Neural cell (in vitro differentiated cells): ENCODE measurements around the gene ILDR2. TPM values are rescaled to one million over a fixed set of nuclear protein-coding genes. Genes with fewer than 3 reads are reported as not detected.

Experiments used
- H2AFZ ChIP-seq: fragments of 200-600, 300-800 bp; sonication (generic), shearing (Covaris generic); 2 replicates; pipeline ENCODE4 v1.6.0; 2014; ENCODE audit warnings: low read depth, mild to moderate bottlenecking, antibody characterized with exemption, low read length, moderate library complexity
- H3F3A ChIP-seq: fragments of 200-600 bp; shearing (Covaris generic); 2 replicates; pipeline ENCODE4 v1.6.1; 2016; ENCODE audit warnings: mild to moderate bottlenecking, moderate library complexity, mixed read lengths, antibody characterized with exemption, low read length; ENCODE audit not compliant: insufficient read depth, poor library complexity, severe bottlenecking
- H3K27ac ChIP-seq: fragments of 200-600, 300-800 bp; sonication (generic), shearing (Covaris generic); 2 replicates; pipeline ENCODE4 v1.5.1; 2014; ENCODE audit warnings: mild to moderate bottlenecking, low read length, moderate library complexity
- H3K27me3 ChIP-seq: fragments of 300-800, 200-600 bp; sonication (generic), shearing (Covaris generic); 2 replicates; pipeline ENCODE4 v1.6.0; 2014; ENCODE audit warnings: mild to moderate bottlenecking, low read depth, low read length, moderate library complexity; ENCODE audit not compliant: insufficient read depth
- H3K36me3 ChIP-seq: fragments of 300-800, 200-600 bp; sonication (generic), shearing (Covaris generic); 2 replicates; pipeline ENCODE4 v1.5.1; 2014; ENCODE audit warnings: mild to moderate bottlenecking, antibody characterized with exemption, low read length, moderate library complexity; ENCODE audit not compliant: insufficient read depth
- H3K4me2 ChIP-seq: fragments of 300-800, 200-600 bp; sonication (generic), shearing (Covaris generic); 2 replicates; pipeline ENCODE4 v1.6.0; 2014; ENCODE audit warnings: mild to moderate bottlenecking, low read length
- H3K4me3 ChIP-seq: fragments of 300-800, 200-600 bp; sonication (generic), shearing (Covaris generic); 2 replicates; pipeline ENCODE4 v1.5.1; 2014; ENCODE audit warnings: mild to moderate bottlenecking, low read length, moderate library complexity
- H3K79me2 ChIP-seq: fragments of 200-600 bp; shearing (Covaris generic); replicated peaks from 2 replicates; pipeline ENCODE4 v1.6.0; 2014; ENCODE audit warnings: mild to moderate bottlenecking, low read length, moderate library complexity; ENCODE audit not compliant: insufficient read depth
- H3K9ac ChIP-seq: fragments of 300-800, 200-600 bp; sonication (generic), shearing (Covaris generic); 2 replicates; pipeline ENCODE4 v1.6.1; 2016; ENCODE audit warnings: mild to moderate bottlenecking, low read length, mixed read lengths
- H3K9me2 ChIP-seq: fragments of 200-600 bp; shearing (Covaris generic); 2 replicates; pipeline ENCODE4 v1.6.1; 2016; ENCODE audit warnings: mild to moderate bottlenecking, low read length, mixed read lengths; ENCODE audit not compliant: insufficient read depth
- H3K9me3 ChIP-seq: fragments of 200-600, 300-800 bp; sonication (generic), shearing (Covaris generic); 2 replicates; pipeline ENCODE4 v1.6.1; 2016; ENCODE audit warnings: mild to moderate bottlenecking, mixed run types, low read length, moderate library complexity, mixed read lengths
- H4K20me1 ChIP-seq: fragments of 200-600 bp; shearing (Covaris generic); 2 replicates; pipeline ENCODE4 v1.6.1; 2016; ENCODE audit warnings: mild to moderate bottlenecking, mixed run types; ENCODE audit not compliant: insufficient read depth
- EP300 ChIP-seq: fragments of 450-650 bp; conservative IDR thresholded peaks from 2 replicates; pipeline ENCODE4 v1.6.1; 2014; ENCODE audit warnings: antibody characterized with exemption, mild to moderate bottlenecking, moderate library complexity; ENCODE audit not compliant: poor library complexity, severe bottlenecking
- EZH2 ChIP-seq: fragments of 200-600, 300-800 bp; shearing (Covaris generic), sonication (generic); IDR thresholded peaks from 2 replicates; pipeline ENCODE4 v1.6.1; 2014; ENCODE audit warnings: antibody characterized with exemption, low read length, borderline replicate concordance, mild to moderate bottlenecking; ENCODE audit not compliant: insufficient read depth, poor library complexity, severe bottlenecking
- MXI1 ChIP-seq: fragments of 450-650 bp; conservative IDR thresholded peaks from 2 replicates; pipeline ENCODE4 v1.6.1; 2014; ENCODE audit warnings: antibody characterized with exemption, mild to moderate bottlenecking; ENCODE audit not compliant: poor library complexity, severe bottlenecking
- POLR2AphosphoS5 ChIP-seq: IDR thresholded peaks from 2 replicates; pipeline ENCODE4 v1.6.1; 2012
- RAD21 ChIP-seq: fragments of 450-650 bp; conservative IDR thresholded peaks from 2 replicates; pipeline ENCODE4 v1.6.1; 2014; ENCODE audit warnings: antibody characterized with exemption, mild to moderate bottlenecking, moderate library complexity
- SMC3 ChIP-seq: fragments of 450-650 bp; conservative IDR thresholded peaks from 2 replicates; pipeline ENCODE4 v1.6.1; 2014; ENCODE audit warnings: antibody characterized with exemption, mild to moderate bottlenecking, moderate library complexity; ENCODE audit not compliant: poor library complexity
- TAF1 ChIP-seq: IDR thresholded peaks from 2 replicates; pipeline ENCODE4 v1.6.1; 2012; ENCODE audit warnings: low read depth
- polyA plus RNA-seq: library from polyadenylated mRNA; depleted of rRNA; stranded (reverse); fragments of >200 nt; gene quantifications from 2 replicates; pipeline ENCODE4 v1.2.3, GENCODE V29; 2014
- TF ChIP-seq, protein P1 (sequence below): IDR thresholded peaks from 2 replicates; pipeline ENCODE4 v1.6.1; 2012; ENCODE audit warnings: borderline replicate concordance
- TF ChIP-seq, protein P2 (sequence below): fragments of 450-650 bp; IDR thresholded peaks from 2 replicates; pipeline ENCODE4 v1.5.1; 2014; ENCODE audit warnings: antibody characterized with exemption, mild to moderate bottlenecking, moderate library complexity; ENCODE audit not compliant: poor library complexity, severe bottlenecking

ILDR2 gene
- polyA plus RNA-seq, 1 donor from 2014 or later, result 6.8 TPM

DNA sequence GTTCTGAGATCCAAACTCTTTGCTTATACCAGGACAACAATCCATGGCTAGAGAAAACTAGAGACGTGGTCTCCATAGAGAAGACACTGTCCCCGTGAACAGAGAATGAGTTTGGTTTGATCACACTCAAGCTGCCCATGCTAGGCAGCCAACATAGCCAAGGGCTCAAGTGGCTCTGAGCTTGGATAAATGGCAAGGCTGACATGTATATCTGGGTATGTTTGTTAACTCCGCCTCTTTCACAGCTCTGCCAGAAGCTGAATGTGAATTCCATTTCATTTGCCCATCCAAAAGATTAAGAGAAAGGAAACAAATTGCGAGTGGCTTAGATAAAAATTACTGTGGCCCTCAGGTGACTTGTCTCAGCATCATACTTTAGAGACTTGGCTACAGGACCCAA lies 38.0 kb downstream of the ILDR2 start:
- Histone ChIP-seq H2AFZ (no peak overlapping the region), H3K27me3 (no peaks in the 10 kb centered on the region), H3K79me2 (no peaks in the 10 kb centered on the region), H3K9me3 (no peaks in the 10 kb centered on the region), H3K4me2 (no peak overlapping the region), H3F3A (no peaks in the 10 kb centered on the region), H4K20me1 (no peaks in the 10 kb centered on the region), H3K9me2 (no peaks in the 10 kb centered on the region), H3K36me3 (no peaks in the 10 kb centered on the region), H3K9ac (no peak overlapping the region), H3K4me3 (no peak overlapping the region), H3K27ac (no peak overlapping the region)
- no peak for TF ChIP-seq SMC3
- TF ChIP-seq TAF1, result no peak
- TF ChIP-seq EZH2, result no peak
- no peak for TF ChIP-seq RAD21
- TF ChIP-seq MXI1, result no peak
- TF ChIP-seq, protein P1, sequence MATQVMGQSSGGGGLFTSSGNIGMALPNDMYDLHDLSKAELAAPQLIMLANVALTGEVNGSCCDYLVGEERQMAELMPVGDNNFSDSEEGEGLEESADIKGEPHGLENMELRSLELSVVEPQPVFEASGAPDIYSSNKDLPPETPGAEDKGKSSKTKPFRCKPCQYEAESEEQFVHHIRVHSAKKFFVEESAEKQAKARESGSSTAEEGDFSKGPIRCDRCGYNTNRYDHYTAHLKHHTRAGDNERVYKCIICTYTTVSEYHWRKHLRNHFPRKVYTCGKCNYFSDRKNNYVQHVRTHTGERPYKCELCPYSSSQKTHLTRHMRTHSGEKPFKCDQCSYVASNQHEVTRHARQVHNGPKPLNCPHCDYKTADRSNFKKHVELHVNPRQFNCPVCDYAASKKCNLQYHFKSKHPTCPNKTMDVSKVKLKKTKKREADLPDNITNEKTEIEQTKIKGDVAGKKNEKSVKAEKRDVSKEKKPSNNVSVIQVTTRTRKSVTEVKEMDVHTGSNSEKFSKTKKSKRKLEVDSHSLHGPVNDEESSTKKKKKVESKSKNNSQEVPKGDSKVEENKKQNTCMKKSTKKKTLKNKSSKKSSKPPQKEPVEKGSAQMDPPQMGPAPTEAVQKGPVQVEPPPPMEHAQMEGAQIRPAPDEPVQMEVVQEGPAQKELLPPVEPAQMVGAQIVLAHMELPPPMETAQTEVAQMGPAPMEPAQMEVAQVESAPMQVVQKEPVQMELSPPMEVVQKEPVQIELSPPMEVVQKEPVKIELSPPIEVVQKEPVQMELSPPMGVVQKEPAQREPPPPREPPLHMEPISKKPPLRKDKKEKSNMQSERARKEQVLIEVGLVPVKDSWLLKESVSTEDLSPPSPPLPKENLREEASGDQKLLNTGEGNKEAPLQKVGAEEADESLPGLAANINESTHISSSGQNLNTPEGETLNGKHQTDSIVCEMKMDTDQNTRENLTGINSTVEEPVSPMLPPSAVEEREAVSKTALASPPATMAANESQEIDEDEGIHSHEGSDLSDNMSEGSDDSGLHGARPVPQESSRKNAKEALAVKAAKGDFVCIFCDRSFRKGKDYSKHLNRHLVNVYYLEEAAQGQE, result no peak
- no peak for TF ChIP-seq EP300
- no peak for TF ChIP-seq POLR2AphosphoS5
- TF ChIP-seq, protein P2, sequence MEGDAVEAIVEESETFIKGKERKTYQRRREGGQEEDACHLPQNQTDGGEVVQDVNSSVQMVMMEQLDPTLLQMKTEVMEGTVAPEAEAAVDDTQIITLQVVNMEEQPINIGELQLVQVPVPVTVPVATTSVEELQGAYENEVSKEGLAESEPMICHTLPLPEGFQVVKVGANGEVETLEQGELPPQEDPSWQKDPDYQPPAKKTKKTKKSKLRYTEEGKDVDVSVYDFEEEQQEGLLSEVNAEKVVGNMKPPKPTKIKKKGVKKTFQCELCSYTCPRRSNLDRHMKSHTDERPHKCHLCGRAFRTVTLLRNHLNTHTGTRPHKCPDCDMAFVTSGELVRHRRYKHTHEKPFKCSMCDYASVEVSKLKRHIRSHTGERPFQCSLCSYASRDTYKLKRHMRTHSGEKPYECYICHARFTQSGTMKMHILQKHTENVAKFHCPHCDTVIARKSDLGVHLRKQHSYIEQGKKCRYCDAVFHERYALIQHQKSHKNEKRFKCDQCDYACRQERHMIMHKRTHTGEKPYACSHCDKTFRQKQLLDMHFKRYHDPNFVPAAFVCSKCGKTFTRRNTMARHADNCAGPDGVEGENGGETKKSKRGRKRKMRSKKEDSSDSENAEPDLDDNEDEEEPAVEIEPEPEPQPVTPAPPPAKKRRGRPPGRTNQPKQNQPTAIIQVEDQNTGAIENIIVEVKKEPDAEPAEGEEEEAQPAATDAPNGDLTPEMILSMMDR, result no peak

DNA sequence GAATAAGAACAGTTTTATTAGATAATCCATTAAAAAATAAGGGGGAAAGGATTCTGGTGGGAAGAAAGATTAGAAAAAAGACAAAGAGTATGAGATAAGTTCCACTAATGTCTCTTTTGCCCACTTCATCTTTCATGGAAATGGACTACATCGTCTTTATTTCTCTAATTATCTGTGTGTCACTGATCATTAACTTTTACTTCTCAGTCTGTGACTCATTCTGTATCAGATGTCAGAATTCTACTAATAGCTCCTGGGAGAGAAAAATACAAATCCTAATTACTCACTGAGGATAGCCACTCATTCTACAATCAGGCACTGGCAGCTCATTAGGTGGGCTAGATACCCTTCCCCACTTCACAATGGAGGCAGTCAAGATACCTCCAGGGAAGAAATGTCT lies 41.7 kb downstream of the ILDR2 start:
- TF ChIP-seq MXI1 (no peak), SMC3 (no peak), POLR2AphosphoS5 (no peak), EZH2 (no peak), TAF1 (no peak), RAD21 (no peak), EP300 (no peak)
- TF ChIP-seq, protein P2, result no peak
- TF ChIP-seq, protein P1, result no peak
- Histone ChIP-seq H3K4me3 (no peak overlapping the region), H3K4me2 (no peak overlapping the region), H3K27ac (no peak overlapping the region), H3K27me3 (no peaks in the 10 kb centered on the region), H3K9me3 (no peaks in the 10 kb centered on the region), H3K79me2 (no peaks in the 10 kb centered on the region), H2AFZ (no peak overlapping the region), H3K9me2 (no peaks in the 10 kb centered on the region), H3K9ac (no peak overlapping the region), H4K20me1 (no peaks in the 10 kb centered on the region), H3K36me3 (no peaks in the 10 kb centered on the region), H3F3A (no peaks in the 10 kb centered on the region)
